IMR-90 (cell line): ENCODE results near the gene RAPGEFL1. TPM values are rescaled to one million over a fixed set of nuclear protein-coding genes. Genes with fewer than 3 reads are reported as not detected.
"Not testable (repeated sequence)": the region's sequence is repeated elsewhere in the genome, so short reads cannot be mapped to it uniquely, and the experiment has no call there.

ENCODE experiments used
- ATAC-seq: fragments of 200-7000 bp; cut with Tn5 transposase; 2 replicates; pipeline ENCODE4 v1.9.1; 2020; ENCODE audit warnings: low read depth, mild to moderate bottlenecking, moderate library complexity
- BruUV-seq: library from RNA; stranded (reverse); fragments of 400-500 nt; replicated peaks from 2 replicates; lab custom pipeline; 2021; lab: Mats Ljungman, UMichigan
- CTCF ChIA-PET: fragments of 300-600 bp; formaldehyde crosslinking; extraction: SDS; loops from one replicate; lab custom pipeline; 2021; ENCODE audit warnings: antibody characterized with exemption; lab: Yijun Ruan, JAX
- POLR2A ChIA-PET: fragments of 300-600 bp; sonication (Branson Sonifier 250); formaldehyde crosslinking; loops from one replicate; lab custom pipeline; 2022; ENCODE audit warnings: antibody characterized with exemption; ENCODE audit not compliant: unreplicated experiment; lab: Charles Lee
- DNase-seq: peaks from one replicate; pipeline ENCODE4 v3.0.0; 2013
- H2AFZ ChIP-seq: replicated peaks from 2 replicates; pipeline ENCODE3; 2013; ENCODE audit warnings: low read length, mild to moderate bottlenecking; ENCODE audit not compliant: poor library complexity
- H2AK5ac ChIP-seq: 2 replicates; pipeline ENCODE4 v1.6.1; 2013; ENCODE audit warnings: low read depth, low read length, inconsistent platforms
- H2AK9ac ChIP-seq: replicated peaks from 2 replicates; pipeline ENCODE3; 2013; ENCODE audit warnings: mild to moderate bottlenecking, low read depth, low read length, moderate library complexity; ENCODE audit not compliant: poor library complexity
- H2BK120ac ChIP-seq: 2 replicates; pipeline ENCODE4 v1.6.1; 2013; ENCODE audit warnings: low read depth, low read length, inconsistent platforms
- H2BK15ac ChIP-seq: 3 replicates; pipeline ENCODE4 v1.6.1; 2013; ENCODE audit warnings: low read depth, low read length, inconsistent platforms
- H2BK20ac ChIP-seq: 2 replicates; pipeline ENCODE4 v1.6.1; 2013; ENCODE audit warnings: low read depth, mild to moderate bottlenecking, inconsistent platforms, low read length, moderate library complexity
- H2BK5ac ChIP-seq: 2 replicates; pipeline ENCODE4 v1.6.1; 2013; ENCODE audit warnings: mild to moderate bottlenecking, low read depth, low read length, inconsistent platforms; ENCODE audit not compliant: poor library complexity, severe bottlenecking
- H3K14ac ChIP-seq: replicated peaks from 2 replicates; pipeline ENCODE4 v1.6.1; 2013; ENCODE audit warnings: low read depth, low read length, inconsistent platforms
- H3K18ac ChIP-seq: 2 replicates; pipeline ENCODE4 v1.6.1; 2013; ENCODE audit warnings: low read depth, low read length, control low read depth
- H3K23ac ChIP-seq: 2 replicates; pipeline ENCODE4 v1.6.1; 2013; ENCODE audit warnings: low read depth, low read length, inconsistent platforms
- H3K27ac ChIP-seq: 2 replicates; pipeline ENCODE4 v1.5.1; 2013; ENCODE audit warnings: mild to moderate bottlenecking, control low read depth, low read length; ENCODE audit not compliant: insufficient read depth
- H3K27me3 ChIP-seq: 2 replicates; pipeline ENCODE4 v1.6.1; 2013; ENCODE audit warnings: low read length; ENCODE audit not compliant: control insufficient read depth, insufficient read depth
- H3K36me3 ChIP-seq: 2 replicates; pipeline ENCODE4 v1.6.1; 2013; ENCODE audit warnings: low read length, mixed read lengths; ENCODE audit not compliant: control insufficient read depth, insufficient read depth
- H3K4ac ChIP-seq: 2 replicates; pipeline ENCODE4 v1.6.1; 2013; ENCODE audit warnings: low read depth, low read length, inconsistent platforms
- H3K4me1 ChIP-seq: 2 replicates; pipeline ENCODE4 v1.6.1; 2013; ENCODE audit warnings: low read length, mixed read lengths; ENCODE audit not compliant: control insufficient read depth, insufficient read depth
- H3K4me2 ChIP-seq: 2 replicates; pipeline ENCODE4 v1.6.1; 2013; ENCODE audit warnings: low read depth, mild to moderate bottlenecking, control low read depth, low read length, moderate library complexity
- H3K4me3 ChIP-seq: 2 replicates; pipeline ENCODE4 v1.5.1; 2013; ENCODE audit warnings: low read depth, mild to moderate bottlenecking, control low read depth, low read length, moderate library complexity; ENCODE audit not compliant: insufficient read depth
- H3K56ac ChIP-seq: 2 replicates; pipeline ENCODE4 v1.6.1; 2013; ENCODE audit warnings: low read length, inconsistent platforms; ENCODE audit not compliant: insufficient read depth; ENCODE audit errors: extremely low read depth
- H3K79me1 ChIP-seq, 2 experiments: 2 replicates each; pipeline ENCODE4 v1.6.1; 2013; ENCODE audit warnings: low read length in 2 of 2, inconsistent platforms in 1 of 2, low read depth in 1 of 2
- H3K9ac ChIP-seq: 2 replicates; pipeline ENCODE4 v1.6.1; 2013; ENCODE audit warnings: low read depth, low read length, control low read depth
- H3K9me1 ChIP-seq: 2 replicates; pipeline ENCODE4 v1.6.1; 2013; ENCODE audit warnings: low read length, inconsistent platforms; ENCODE audit not compliant: insufficient read depth
- H3K9me3 ChIP-seq: 2 replicates; pipeline ENCODE4 v1.6.1; 2013; ENCODE audit warnings: low read length; ENCODE audit not compliant: control insufficient read depth, insufficient read depth
- H4K20me1 ChIP-seq: 2 replicates; pipeline ENCODE4 v1.6.1; 2013; ENCODE audit warnings: low read length, inconsistent platforms; ENCODE audit not compliant: insufficient read depth
- H4K5ac ChIP-seq: 2 replicates; pipeline ENCODE4 v1.6.1; 2013; ENCODE audit warnings: mild to moderate bottlenecking, low read depth, low read length, control low read depth
- H4K8ac ChIP-seq, 2 experiments: 2 replicates each; pipeline ENCODE4 v1.6.1; 2013; ENCODE audit warnings: low read depth in 2 of 2, low read length in 2 of 2, control low read depth in 1 of 2, inconsistent platforms in 1 of 2
- H4K91ac ChIP-seq: 2 replicates; pipeline ENCODE4 v1.6.1; 2013; ENCODE audit warnings: low read depth, low read length, inconsistent platforms; ENCODE audit not compliant: insufficient read depth
- MAFK ChIP-seq: IDR thresholded peaks from 2 replicates; pipeline ENCODE4 v1.6.1; 2012; ENCODE audit warnings: low read depth, low read length, improper control_type of control experiment
- WGBS, 2 experiments: methylation state at CpG; one replicate each; pipeline versions ENCODE4 v1.1.5 to v1.1.7; 2013; ENCODE audit warnings: missing lambda C conversion rate in 2 of 2; ENCODE audit not compliant: insufficient read length in 1 of 2; ENCODE audit errors: extremely low coverage in 2 of 2; 5-methylcytosine and 5-hydroxymethylcytosine counted together
- dilution Hi-C: fragments of 300-500 bp; cut with HindIII; formaldehyde crosslinking; loops from one replicate; pipeline ENCODE4 v1.14.3; 2018; ENCODE audit warnings: low sequenced_read_pairs; ENCODE audit not compliant: unreplicated experiment
- in situ Hi-C: fragments of 300-500 bp; cut with MboI; formaldehyde crosslinking; loops from 3 replicates; pipeline ENCODE4 v1.14.3; 2019; ENCODE audit warnings: low sequenced_read_pairs, inconsistent platforms, mixed read lengths
- intact Hi-C: fragments of 100-400 bp; cut with micrococcal nuclease; formaldehyde crosslinking; loops from 2 replicates; pipeline ENCODE4 v1.10.0; 2022
- polyA plus RNA-seq, 3 experiments: library from polyadenylated mRNA; depleted of rRNA; stranded (reverse); fragments of >200 nt; gene quantifications; 2 replicates each; pipeline ENCODE4 v1.2.3, GENCODE V29; 2012; ENCODE audit warnings: low replicate concordance in 1 of 3
- total RNA-seq: library from RNA; depleted of rRNA; stranded (reverse); fragments of >200 nt; gene quantifications from 2 replicates; pipeline ENCODE4 v1.2.3, GENCODE V29; 2012

RAPGEFL1 gene
- total and polyA plus RNA-seq, 2 of the 4 experiments (the other 2 are of a cell fraction): 0.54 to 5.6 TPM

DNA sequence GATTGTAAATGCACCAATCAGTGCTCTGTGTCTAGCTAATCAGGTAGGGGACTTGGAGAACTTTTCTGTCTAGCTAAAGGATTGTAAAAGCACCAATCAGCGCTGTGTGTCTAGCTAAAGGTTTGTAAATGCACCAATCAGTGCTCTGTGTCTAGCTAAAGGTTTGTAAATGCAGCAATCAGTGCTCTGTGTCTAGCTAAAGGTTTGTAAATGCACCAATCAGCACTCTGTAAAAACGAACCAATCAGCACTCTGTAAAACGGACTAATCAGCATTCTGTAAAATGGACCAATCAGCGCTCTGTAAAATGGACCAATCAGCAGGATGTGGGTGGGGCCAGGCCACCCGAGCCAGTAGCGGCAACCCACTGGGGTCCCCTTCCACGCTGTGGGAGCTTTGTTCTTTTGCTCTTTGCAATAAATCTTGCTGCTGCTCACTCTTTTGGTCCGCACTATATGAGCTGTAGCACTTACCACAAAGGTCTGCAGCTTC is 20.7 kb downstream of the RAPGEFL1 start:
- H3K4me1 ChIP-seq, H3K14ac ChIP-seq, intact Hi-C loops, H3K4me2 ChIP-seq, H2BK15ac ChIP-seq, H4K91ac ChIP-seq, POLR2A ChIA-PET, BruUV-seq, H3K36me3 ChIP-seq, H2BK5ac ChIP-seq, DNase-seq, H3K23ac ChIP-seq, H3K9me1 ChIP-seq, H3K9me3 ChIP-seq, H3K56ac ChIP-seq, dilution Hi-C loops, H3K27me3 ChIP-seq, H4K8ac ChIP-seq, H2BK20ac ChIP-seq, H3K4me3 ChIP-seq, H4K20me1 ChIP-seq, CTCF ChIA-PET, H2AFZ ChIP-seq, H4K5ac ChIP-seq, ATAC-seq, H3K18ac ChIP-seq, H2BK120ac ChIP-seq, in situ Hi-C loops, H3K79me1 ChIP-seq, H2AK5ac ChIP-seq, H3K4ac ChIP-seq, H3K9ac ChIP-seq, H3K27ac ChIP-seq, H2AK9ac ChIP-seq: not testable (repeated sequence)
- 78% methylated on average over 6 of the region's 8 CpGs; no CpG with 5 or more reads in 1 of the 2 experiments for WGBS, 2 experiments
- TF ChIP-seq MAFK: peak; percentile 38; the same call in 1 of the 2 replicates
